GM19240 (cell line): ENCODE measurements around the gene CLPTM1L.

Experiments used
- DNase-seq: peaks from one replicate; pipeline ENCODE4 v3.0.0; 2011; ENCODE audit warnings: low spot score; ENCODE audit not compliant: insufficient read length

Gene CLPTM1L

GRCh38 chr5:1344975-1345838 is at the start of gene CLPTM1L:
CLPTM1L (minus strand) TSS chr5:1345099; CDS start chr5:1344841, 258 bp downstream.
- DNase-seq, result peak; percentile 98

- no peak for DNase-seq
Measured at GRCh38 chr5:1393571-1394501, 48.9 kb upstream of the CLPTM1L start.

GRCh38 chr5:1392801-1393565 is 48.1 kb upstream of the CLPTM1L start:
- DNase-seq, result no peak

GRCh38 chr5:1392261-1392660 is 47.4 kb upstream of the CLPTM1L start:
- no peak for DNase-seq

- DNase-seq, result no peak
Measured at GRCh38 chr5:1391691-1392090, 46.8 kb upstream of the CLPTM1L start.

- DNase-seq, result no peak
Measured at GRCh38 chr5:1390861-1391600, 46.1 kb upstream of the CLPTM1L start.

GRCh38 chr5:1390333-1390732 is 45.4 kb upstream of the CLPTM1L start:
- no peak for DNase-seq

- DNase-seq, result no peak
Measured at GRCh38 chr5:1388383-1388967, 43.6 kb upstream of the CLPTM1L start.

GRCh38 chr5:1387876-1388275 is 43.0 kb upstream of the CLPTM1L start:
- no peak for DNase-seq

- DNase-seq, result no peak
Measured at GRCh38 chr5:1387059-1387755, 42.3 kb upstream of the CLPTM1L start.

GRCh38 chr5:1386274-1386717 is 41.4 kb upstream of the CLPTM1L start:
- DNase-seq, result peak; percentile 57

GRCh38 chr5:1385395-1386273 is 40.7 kb upstream of the CLPTM1L start:
- DNase-seq, result peak; percentile 86

GRCh38 chr5:1384521-1384920 is 39.6 kb upstream of the CLPTM1L start:
- no peak for DNase-seq

- no peak for DNase-seq
Measured at GRCh38 chr5:1383886-1384401, 39.0 kb upstream of the CLPTM1L start.

- DNase-seq, result no peak
Measured at GRCh38 chr5:1383344-1383743, 38.4 kb upstream of the CLPTM1L start.

GRCh38 chr5:1382248-1382700 is 37.4 kb upstream of the CLPTM1L start:
- no peak for DNase-seq

GRCh38 chr5:1381370-1382247 is 36.7 kb upstream of the CLPTM1L start:
- DNase-seq, result no peak
